Diencephalon (tissue), 1 donor: ENCODE measurements around the gene RRP36. TPM values are rescaled to one million over a fixed set of nuclear protein-coding genes. Genes with fewer than 3 reads are reported as not detected.

Experiments
- total RNA-seq: library from RNA; depleted of rRNA; stranded (reverse); fragments of >200 nt; gene quantifications from one replicate; pipeline ENCODE4 v1.2.3, GENCODE V29; 2014

RRP36 gene
- 56.5 TPM for total RNA-seq

DNA sequence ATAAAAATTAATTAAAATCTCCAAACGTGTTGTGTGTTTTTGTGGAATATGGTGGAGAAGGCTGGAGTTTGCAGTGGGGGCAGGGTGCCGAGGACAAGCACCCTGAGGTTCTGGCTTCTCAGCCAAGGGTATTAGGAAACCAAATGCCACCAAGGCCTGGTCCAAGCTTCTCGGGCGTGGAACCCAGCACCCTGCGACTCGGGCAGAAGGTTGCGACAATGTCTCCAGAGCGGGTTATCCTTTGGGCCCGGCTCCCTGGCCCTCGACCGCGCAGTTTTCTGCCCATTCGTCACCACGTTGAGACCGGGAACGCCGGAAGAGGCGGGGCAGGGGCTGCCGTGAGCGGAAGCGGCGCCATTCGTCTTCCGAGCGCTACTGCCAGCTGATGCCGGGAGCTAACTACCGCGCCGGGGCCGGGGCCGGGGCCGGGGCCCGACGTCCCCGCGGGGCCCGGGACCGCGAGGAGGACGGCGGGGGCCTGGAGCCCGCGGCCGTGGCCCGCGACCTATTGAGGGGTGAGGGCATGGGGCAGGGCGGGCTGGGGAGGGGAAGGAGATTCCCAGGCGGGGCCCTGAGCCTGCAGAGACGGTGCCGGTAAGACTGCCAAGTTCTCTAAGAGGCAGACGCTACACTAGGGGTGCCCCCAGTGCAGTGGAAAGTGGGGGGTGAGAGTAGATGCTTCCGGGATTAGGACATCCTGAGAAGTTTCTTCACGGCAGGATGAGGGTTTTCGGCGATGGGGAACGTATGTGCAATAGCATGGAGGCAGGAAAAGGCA lies at the start of gene RRP36:
Gene RRP36, plus strand, starts transcription at position 354 of the 778 bp plus-strand sequence. Its CDS starts 32 bp downstream, at position 386.

DNA sequence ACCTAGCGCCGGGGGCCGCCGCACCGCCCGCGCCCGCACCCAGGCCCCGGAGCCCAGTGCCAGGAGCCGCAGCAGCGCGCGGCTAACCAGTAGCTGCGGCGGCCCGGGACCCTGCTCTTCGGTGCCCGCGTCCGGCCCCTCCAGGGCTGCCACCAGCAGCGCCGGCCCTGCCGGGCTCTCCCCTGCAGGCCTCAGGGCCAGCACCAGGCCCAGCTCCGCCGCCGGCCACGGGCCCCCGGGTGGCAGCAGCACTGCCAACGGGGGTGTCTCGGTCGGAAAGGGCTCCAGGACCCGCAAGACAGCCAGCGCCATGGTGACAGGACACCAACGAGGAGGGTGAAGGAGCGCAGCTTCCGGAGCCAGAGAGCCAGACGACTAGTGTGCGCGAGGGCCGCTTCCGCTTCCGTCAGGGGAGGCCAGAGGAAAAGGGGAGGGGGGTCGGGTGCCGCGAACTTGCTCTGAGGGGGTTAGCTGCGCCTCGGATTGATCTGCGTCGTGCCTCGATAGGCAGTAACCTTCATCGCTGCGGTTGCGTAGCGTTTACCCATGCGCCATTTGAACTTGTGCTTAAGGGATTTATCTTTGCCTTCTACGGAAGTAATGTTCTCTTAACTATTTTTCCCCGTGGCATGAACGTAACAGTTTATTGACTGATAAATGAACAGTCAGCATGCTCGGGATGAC lies 42.4 kb upstream of the RRP36 start, which contains the start of gene PEX6:
Gene PEX6, minus strand, starts transcription at position 343 of the 684 bp plus-strand sequence. Its CDS starts 31 bp downstream, at position 312.

GRCh38 chr6:42984001-42984923 lies 37.2 kb upstream of the RRP36 start, which contains the start of gene PPP2R5D:
TSS of gene PPP2R5D (plus strand) at chr6:42984570. CDS start at chr6:42984678, 108 bp downstream.

DNA sequence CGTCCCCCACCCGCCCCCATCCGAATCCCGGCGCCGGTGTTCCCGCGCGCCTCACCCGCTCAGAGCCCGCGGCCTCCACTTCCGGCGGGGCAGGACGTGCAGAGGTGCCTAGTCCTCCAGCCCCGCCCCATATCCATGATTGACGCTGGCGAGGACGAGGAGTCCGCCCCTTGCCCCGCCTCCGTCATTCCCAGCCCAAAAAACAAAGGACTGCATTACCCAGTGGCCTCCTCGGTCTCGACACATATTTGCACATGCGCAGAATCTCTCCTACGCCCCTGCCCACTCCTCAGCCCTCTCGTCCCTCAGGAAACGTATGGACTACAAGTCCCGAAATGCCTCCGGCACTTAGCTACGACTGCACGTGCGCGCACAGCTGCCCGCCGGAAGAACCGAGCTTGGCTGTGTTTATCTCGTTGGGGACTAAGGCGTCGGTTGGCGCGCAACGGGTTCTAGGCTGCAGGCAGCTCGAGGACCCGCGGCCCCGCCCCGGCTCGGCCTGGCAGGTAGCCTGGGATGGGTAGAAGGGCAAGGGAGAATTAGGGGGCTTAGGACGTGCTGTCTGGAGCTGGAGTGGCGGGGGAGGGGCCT lies 7.5 kb upstream of the RRP36 start, which contains the start of the genes KLHDC3 and MEA1:
Gene KLHDC3, plus strand, starts transcription at position 407 of the 591 bp plus-strand sequence. CDS start 2,944 bp downstream, outside the sequence.
Gene MEA1, minus strand, starts transcription at position 104 of the 591 bp plus-strand sequence. CDS start 133 bp downstream, outside the sequence.

GRCh38 chr6:43053545-43054205 lies 32.3 kb downstream of the RRP36 start, which contains the start of gene CUL7:
TSS of gene CUL7 (minus strand) at chr6:43053851. CDS start at chr6:43052788, 1,063 bp downstream.

GRCh38 chr6:43059168-43060033 lies 38.0 kb downstream of the RRP36 start, which contains the start of the genes KLC4 and MRPL2:
TSS of gene KLC4 (plus strand) at chr6:43059631. CDS start at chr6:43061336, 1,705 bp downstream.
TSS of gene MRPL2 (minus strand) at chr6:43059434. CDS start at chr6:43059381, 53 bp downstream.

GRCh38 chr6:43075670-43076463 lies 54.4 kb downstream of the RRP36 start, which contains the start of gene PTK7:
TSS of gene PTK7 (plus strand) at chr6:43076314. CDS start at chr6:43076489, 175 bp downstream.

Other genes starting within 250 kb of the RRP36 start
- 19.4 TPM for gene BICRAL, start 239.6 kb upstream of the RRP36 start, total RNA-seq
- 127 TPM for gene RPL7L1, start 142.0 kb upstream of the RRP36 start, total RNA-seq
- not detected for gene PTCRA, start 105.6 kb upstream of the RRP36 start, total RNA-seq
- gene CNPY3, start 92.1 kb upstream of the RRP36 start, total RNA-seq, result 26.3 TPM
- not detected for gene GNMT, start 60.9 kb upstream of the RRP36 start, total RNA-seq
- gene PEX6, start 42.4 kb upstream of the RRP36 start, total RNA-seq, result 19.8 TPM
- gene PPP2R5D, start 37.1 kb upstream of the RRP36 start, total RNA-seq, result 61.1 TPM
- gene MEA1, start 7.7 kb upstream of the RRP36 start, total RNA-seq, result 37.6 TPM
- gene KLHDC3, start 7.4 kb upstream of the RRP36 start, total RNA-seq, result 118 TPM
- gene CUL7, start 32.2 kb downstream of the RRP36 start, total RNA-seq, result 17.3 TPM
- 13.6 TPM for gene MRPL2, start 37.8 kb downstream of the RRP36 start, total RNA-seq
- 24.9 TPM for gene KLC4, start 38.0 kb downstream of the RRP36 start, total RNA-seq
- 34.8 TPM for gene PTK7, start 54.7 kb downstream of the RRP36 start, total RNA-seq
- 11.3 TPM for gene SRF, start 149.6 kb downstream of the RRP36 start, total RNA-seq
- 34.1 TPM for gene CUL9, start 160.6 kb downstream of the RRP36 start, total RNA-seq
- 26.1 TPM for gene DNPH1, start 207.9 kb downstream of the RRP36 start, total RNA-seq
- gene TTBK1, start 221.9 kb downstream of the RRP36 start, total RNA-seq, result 16.8 TPM